WTC11 (cell line): ENCODE results near the gene PLXND1.

Experiments used
- CREM ChIP-seq: sonication (generic); formaldehyde crosslinking; IDR thresholded peaks from 2 replicates; pipeline ENCODE4 v1.8.1; 2022; ENCODE audit warnings: mild to moderate bottlenecking, missing genetic modification reagents, moderate library complexity
- GABPB1 ChIP-seq: sonication (generic); formaldehyde crosslinking; IDR thresholded peaks from 2 replicates; pipeline ENCODE4 v1.8.1; 2023; ENCODE audit warnings: mild to moderate bottlenecking, missing genetic modification reagents
- IRF2 ChIP-seq: sonication (generic); formaldehyde crosslinking; IDR thresholded peaks from 2 replicates; pipeline ENCODE4 v1.8.0; 2022; ENCODE audit warnings: low read depth, missing genetic modification reagents, borderline replicate concordance
- NFYB ChIP-seq: sonication (generic); formaldehyde crosslinking; conservative IDR thresholded peaks from 2 replicates; pipeline ENCODE4 v1.8.0; 2022; ENCODE audit warnings: low read depth, missing genetic modification reagents
- ZNF232 ChIP-seq: sonication (generic); formaldehyde crosslinking; IDR thresholded peaks from 2 replicates; pipeline ENCODE4 v1.8.0; 2022; ENCODE audit warnings: mild to moderate bottlenecking, missing genetic modification reagents
- TF ChIP-seq, protein P1 (sequence below): fragments of 200-600 bp; IDR thresholded peaks from 2 replicates; pipeline ENCODE4 v1.8.0; 2022; ENCODE audit warnings: antibody characterized with exemption
- TF ChIP-seq, protein P2 (sequence below): sonication (generic); formaldehyde crosslinking; IDR thresholded peaks from 2 replicates; pipeline ENCODE4 v1.8.0; 2022; ENCODE audit warnings: mild to moderate bottlenecking, missing genetic modification reagents

DNA sequence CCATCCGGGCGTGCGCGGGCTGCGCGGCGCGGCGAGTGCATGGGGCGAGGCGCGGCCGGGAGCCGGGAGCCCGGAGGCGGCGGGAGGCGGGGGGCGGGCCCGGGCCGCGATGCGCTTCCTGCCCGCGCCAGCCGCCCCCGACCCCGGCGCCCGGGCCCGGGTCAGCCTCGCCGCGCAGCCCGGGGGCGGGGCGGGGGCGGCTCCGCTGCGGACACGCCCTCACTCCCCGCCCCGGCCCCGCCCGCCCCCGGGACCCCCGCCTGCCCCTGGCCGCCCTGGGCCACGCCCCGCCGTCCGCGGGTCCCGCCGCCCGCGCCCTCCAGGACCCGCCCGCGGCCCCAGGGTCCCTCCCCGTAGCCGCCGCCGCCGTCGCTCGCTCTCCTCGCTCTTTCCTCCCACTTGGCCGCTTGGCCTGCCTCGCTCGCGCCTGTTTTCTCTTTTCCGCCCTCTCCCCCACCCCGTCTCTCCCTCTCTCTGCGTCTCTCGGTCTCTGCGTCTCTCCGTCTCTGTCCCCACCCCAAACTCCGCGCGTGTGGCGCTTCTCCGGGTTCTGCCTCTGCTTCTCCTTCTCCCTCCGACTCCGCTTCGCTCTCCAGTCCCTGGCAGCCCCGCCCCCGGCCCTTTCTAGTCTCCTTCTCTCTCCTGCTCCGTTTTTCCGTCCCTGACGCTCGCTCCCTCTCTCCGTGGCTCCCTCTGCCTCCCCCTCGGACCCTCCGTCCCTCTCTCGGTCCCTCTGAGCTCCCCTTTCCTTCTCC is at the start of gene PLXND1:
- no peak for TF ChIP-seq NFYB (CRISPR knock-in tag)
- TF ChIP-seq CREM (CRISPR knock-in tag) = no peak
- no peak for TF ChIP-seq IRF2 (CRISPR knock-in tag)
- TF ChIP-seq GABPB1 (CRISPR knock-in tag) = no peak
- TF ChIP-seq ZNF232 (CRISPR knock-in tag) = no peak
- TF ChIP-seq, protein P1, sequence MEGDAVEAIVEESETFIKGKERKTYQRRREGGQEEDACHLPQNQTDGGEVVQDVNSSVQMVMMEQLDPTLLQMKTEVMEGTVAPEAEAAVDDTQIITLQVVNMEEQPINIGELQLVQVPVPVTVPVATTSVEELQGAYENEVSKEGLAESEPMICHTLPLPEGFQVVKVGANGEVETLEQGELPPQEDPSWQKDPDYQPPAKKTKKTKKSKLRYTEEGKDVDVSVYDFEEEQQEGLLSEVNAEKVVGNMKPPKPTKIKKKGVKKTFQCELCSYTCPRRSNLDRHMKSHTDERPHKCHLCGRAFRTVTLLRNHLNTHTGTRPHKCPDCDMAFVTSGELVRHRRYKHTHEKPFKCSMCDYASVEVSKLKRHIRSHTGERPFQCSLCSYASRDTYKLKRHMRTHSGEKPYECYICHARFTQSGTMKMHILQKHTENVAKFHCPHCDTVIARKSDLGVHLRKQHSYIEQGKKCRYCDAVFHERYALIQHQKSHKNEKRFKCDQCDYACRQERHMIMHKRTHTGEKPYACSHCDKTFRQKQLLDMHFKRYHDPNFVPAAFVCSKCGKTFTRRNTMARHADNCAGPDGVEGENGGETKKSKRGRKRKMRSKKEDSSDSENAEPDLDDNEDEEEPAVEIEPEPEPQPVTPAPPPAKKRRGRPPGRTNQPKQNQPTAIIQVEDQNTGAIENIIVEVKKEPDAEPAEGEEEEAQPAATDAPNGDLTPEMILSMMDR = no peak
- TF ChIP-seq, protein P2, sequence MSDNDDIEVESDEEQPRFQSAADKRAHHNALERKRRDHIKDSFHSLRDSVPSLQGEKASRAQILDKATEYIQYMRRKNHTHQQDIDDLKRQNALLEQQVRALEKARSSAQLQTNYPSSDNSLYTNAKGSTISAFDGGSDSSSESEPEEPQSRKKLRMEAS (CRISPR knock-in tag) = no peak
